Measurements from ENCODE around the gene RALGAPA2.

DNA sequence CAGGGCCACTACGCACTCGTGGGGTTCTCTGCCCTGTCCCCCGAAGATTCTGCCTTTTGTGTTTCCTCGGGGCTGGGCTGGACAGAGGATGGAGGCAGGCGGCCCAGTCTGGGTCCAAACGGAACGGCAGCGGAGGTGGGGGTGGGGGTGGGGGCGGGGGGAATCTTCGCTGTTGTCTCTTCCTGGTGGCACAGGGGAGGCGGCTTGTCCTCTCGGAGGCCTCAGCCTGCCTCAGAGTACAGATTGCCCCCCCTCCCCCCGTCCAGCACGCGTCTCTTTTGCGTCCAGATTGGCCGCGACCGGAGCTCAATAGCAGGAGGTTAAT lies 345.9 kb downstream of the RALGAPA2 start:
- TF ChIP-seq CTCF (IDR thresholded peaks at IDR 0.05; ENCODE audit: low read length) (no peak), EZH2 (IDR thresholded peaks at IDR 0.05; ENCODE audit: borderline replicate concordance, low read length) (no peak)

All from OCI-LY1 (cell line).